GM19468 (cell line): ENCODE data around the gene POU2F3.

ENCODE experiments used
- ATAC-seq: cut with Tn5 transposase; IDR thresholded peaks from one replicate; pipeline ENCODE4 v1.9.1; 2021; ENCODE audit warnings: mild to moderate bottlenecking, moderate library complexity, moderate number of reproducible peaks; ENCODE audit not compliant: unreplicated experiment; ENCODE audit errors: extremely low read depth

The POU2F3 gene

DNA sequence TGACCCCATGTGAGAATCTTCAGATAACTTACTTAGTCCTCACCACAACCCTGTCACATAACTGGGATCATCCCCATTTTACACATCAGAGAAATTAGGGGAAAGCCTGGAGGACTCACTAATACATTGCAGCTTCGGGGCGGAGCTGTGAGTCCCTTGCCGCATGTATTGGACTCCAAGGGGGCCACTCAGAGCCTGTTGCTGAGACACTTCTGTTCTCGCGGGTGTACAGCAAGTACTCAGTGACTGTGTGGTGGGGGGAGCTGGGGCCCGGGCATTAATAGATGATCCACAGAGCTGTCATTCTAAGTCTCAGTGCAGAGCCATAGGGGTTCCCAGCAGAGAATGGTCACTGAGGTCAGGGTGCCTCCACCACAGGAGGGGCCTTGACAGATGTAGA, 15.6 kb upstream of the POU2F3 start:
- no peak for ATAC-seq

DNA sequence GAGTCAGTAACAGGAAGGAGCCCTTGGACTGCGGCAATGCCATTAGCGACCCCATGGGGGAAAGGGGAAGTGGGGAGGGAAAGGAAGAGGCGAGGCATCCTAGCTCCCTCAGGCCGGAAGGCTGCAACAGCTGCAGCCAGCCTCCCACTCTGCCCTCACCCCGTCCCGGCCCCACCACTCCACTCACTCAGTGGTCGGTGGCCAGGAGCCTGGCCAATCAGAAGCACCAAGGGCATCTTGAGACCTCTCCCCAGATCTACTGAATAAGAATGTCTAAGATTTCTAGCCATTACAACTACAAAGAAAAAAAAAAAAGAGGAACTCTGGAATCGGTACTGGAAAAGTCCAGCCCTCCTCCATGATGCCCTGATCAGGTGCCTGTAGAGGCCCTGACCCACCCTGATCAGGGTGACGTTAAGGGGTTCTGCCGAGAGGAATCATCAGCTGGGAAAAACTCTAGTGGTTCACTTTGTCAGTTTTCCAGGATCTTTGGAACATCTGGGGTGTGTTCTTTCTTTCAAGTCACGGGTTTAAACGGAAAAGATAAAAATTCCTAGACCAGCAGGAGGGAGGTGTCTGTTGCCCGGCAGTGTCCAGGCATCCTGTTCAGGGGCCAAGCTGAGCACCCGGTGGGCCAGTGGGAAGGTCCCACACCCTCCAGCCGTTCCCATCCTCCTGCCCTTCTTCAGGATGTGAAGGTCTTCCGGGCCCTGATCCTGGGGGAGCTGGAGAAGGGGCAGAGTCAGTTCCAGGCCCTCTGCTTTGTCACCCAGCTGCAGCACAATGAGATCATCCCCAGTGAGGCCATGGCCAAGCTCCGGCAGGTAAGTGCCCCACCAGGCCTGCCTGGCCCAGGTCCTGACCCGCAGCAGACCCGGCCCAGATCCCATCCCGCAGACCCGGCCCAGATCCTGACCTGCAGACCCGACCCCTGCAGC, 14.7 kb upstream of the POU2F3 start:
- ATAC-seq: no peak

GRCh38 chr11:120226242-120226641, 13.7 kb upstream of the POU2F3 start:
- ATAC-seq: no peak

DNA sequence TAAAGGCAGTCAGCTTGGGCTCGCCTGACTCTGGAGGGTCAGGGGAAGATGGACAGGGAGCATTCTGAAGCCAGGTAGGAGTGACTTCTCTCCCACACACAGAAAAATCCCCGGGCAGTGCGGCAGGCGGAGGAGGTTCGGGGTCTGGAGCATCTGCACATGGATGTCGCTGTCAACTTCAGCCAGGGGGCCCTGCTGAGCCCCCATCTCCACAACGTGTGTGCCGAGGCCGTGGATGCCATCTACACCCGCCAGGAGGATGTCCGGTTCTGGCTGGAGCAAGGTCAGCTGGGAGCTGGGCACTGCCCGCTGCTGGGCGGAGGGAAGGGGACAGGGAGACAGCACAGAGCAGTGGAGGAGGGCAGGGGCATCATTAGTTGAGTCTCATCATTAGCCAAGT, 13.2 kb upstream of the POU2F3 start:
- no peak for ATAC-seq

DNA sequence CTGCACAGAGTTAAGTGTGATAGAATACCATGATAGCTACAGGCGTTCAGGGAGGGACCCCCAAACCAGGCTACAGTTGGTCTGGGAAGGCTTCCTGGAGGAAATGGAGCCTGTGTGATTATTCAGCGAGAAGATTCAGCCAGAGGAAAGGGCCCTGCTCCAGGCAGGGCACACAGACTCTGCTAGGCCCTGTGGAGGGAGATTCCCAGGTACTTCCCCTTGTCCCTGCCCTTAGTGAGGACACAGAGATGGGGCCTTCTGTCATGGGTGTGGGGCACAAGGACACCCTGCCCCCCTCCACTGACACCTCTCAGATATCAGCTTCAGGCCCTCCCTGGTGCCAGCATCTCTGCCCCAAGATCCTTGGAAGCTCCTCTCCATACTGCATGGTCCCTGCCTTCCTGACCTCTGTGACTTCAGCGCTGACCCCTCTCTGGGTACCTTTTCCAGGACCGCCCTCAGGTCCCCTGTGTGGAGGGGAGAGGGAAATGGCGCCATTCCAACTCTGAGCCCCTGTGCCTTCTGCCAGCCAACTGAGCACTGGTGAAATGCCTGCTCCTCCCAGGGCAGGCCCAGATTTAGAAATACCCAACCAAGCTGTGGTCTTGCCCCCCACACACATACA, 12.6 kb upstream of the POU2F3 start:
- ATAC-seq: no peak

DNA sequence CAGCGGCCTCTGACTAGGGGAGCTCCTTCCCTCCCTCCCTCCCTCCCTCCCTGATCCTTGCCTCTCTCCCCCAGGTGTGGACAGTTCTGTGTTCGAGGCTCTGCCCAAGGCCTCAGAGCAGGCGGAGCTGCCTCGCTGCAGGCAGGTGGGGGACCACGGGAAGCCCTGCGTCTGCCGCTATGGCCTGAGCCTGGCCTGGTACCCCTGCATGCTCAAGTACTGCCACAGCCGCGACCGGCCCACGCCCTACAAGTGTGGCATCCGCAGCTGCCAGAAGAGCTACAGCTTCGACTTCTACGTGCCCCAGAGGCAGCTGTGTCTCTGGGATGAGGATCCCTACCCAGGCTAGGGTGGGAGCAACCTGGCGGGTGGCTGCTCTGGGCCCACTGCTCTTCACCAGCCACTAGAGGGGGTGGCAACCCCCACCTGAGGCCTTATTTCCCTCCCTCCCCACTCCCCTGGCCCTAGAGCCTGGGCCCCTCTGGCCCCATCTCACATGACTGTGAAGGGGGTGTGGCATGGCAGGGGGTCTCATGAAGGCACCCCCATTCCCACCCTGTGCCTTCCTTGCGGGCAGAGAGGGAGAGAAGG, 11.1 kb upstream of the POU2F3 start:
- no peak for ATAC-seq

GRCh38 chr11:120229451-120230424, 10.2 kb upstream of the POU2F3 start:
- ATAC-seq: no peak

- no peak for ATAC-seq
Observed at GRCh38 chr11:120230433-120231071, 9.4 kb upstream of the POU2F3 start.

DNA sequence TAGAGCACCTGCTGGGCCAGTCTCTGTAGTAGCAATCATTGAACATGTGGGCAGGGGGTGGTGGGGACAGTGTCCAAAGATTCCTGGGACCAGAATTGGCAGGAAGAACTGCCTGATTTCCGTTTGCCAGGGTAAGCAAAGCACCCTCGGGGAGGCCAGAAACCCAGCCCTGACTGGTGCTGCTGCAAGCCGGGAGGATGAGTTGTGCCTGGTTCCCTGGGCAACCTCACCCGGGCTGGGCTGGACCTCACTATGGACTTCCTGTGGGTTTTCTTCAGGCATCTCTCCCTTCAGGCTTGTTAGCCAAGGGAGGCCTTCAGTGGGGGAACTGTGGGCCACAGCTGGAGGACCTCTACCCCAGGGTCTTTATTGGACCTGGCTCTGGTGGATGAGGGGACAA, 8.0 kb upstream of the POU2F3 start:
- no peak for ATAC-seq

DNA sequence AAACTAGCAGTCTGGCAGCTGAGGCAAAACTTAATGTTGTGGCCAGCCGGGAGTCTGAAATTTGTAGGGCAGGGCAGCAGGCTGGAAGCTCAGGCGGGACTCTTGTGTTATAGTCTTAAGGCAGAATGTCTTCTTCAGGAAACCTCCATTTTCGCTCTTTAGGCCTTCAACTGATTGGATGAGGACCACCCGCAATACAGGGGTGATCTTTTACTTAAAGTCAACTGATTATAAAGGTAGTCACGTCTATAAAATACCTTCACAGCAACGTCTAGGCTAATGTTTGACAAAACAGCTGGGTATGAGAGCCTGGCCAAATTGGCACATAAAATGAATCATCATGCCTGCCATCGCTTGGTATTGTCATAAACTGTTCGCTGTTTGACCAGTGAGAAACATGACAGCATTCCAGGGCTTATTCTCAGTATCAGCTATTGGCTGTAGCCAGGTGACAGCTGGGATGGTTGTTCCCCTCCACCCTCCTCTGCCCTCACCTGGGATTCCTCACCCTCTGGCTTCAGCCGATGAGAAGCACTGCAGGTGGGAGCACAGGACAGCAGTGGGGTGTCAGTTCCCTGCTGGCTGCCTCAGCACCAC, 6.6 kb upstream of the POU2F3 start:
- ATAC-seq: no peak

DNA sequence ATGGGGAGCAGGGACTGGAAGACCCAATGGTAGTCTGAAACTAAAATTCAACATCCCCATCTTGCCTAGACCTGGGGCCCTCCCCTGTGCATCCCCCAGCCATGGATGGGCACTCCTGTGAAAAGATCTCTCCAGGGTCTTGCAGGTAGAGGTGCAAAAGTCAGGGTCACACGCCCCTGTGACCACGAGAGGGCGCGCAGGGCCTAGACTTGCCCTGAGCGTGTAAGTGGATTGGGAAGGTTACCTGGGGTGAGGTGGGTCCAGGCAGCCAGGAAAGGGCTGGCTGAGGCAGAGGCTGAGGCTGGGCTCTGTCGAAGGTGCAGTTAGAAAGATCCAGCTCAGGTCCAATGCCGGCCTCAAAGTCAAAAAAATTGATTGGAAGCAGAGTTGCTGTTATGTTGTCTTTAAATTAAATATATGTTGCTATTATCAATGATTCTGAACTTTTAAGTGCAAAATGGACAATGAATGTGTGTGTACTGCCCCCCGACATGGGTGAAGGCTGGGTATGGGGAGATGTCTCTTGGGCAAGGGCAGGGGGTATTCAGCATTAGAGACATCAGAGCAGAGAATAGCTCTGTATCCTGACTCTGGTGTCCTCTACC, 4.8 kb upstream of the POU2F3 start:
- ATAC-seq: no peak

GRCh38 chr11:120236169-120237107, 3.5 kb upstream of the POU2F3 start:
- ATAC-seq: no peak

- no peak for ATAC-seq
Observed at GRCh38 chr11:120238968-120239620, 846 bp upstream of the POU2F3 start.

DNA sequence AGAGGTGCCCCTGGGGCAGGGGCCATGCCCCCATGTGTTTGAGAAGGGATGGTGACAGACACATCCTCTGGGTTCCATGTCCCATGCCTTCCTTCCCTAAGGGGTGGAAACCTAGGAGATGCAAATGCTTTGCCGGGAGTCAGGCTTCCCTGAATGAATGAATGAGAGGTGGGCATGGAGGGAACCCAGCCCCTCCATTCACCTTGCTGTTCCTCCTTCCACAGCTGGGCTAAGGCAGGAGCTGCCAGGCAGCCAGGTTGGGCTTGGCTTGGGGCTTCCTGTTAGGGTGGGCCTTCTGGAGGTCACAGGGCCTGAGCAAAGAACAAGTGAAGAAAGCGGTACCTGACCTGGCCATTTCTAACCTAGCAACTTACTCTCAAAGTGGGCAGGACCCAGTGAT, 926 bp downstream of the POU2F3 start:
- no peak for ATAC-seq

DNA sequence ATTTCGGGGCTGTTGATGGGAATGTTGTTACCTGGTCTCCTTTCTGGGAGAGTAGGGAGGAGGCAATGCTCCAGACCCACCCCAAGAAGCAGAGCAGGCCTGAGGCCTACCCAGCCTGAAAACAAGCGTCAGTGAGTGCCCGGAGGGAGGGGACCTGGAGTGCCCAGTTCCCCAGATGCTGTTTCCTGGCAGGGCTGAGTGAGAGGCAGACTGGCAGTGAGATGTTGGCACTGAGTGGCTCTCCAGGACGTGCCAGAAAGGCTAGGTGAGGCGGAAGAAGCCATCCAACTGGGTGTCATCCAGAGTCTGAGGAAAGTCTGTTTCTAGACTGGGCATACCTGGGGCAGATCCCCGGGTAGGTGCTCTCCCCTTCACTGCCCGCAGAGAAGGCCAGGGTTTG, 1.3 kb downstream of the POU2F3 start:
- no peak for ATAC-seq

GRCh38 chr11:120243221-120243620, 3.3 kb downstream of the POU2F3 start:
- no peak for ATAC-seq
